ENCODE results near the gene U2AF2. TPM values are rescaled to one million over a fixed set of nuclear protein-coding genes. Genes with fewer than 3 reads are reported as not detected.

Gene U2AF2
- total RNA-seq, 2 experiments from 2014 or later, result 211 to 264 TPM

- no peak overlapping the region for H3K27ac ChIP-seq (ENCODE audit: low read depth, low read length, poor library complexity, severe bottlenecking)
- peaks cover 96% of the 10 kb centered on the region for H3K36me3 ChIP-seq (ENCODE audit: insufficient read depth, low read length)
- no peaks in the 10 kb centered on the region for H3K4me1 ChIP-seq (ENCODE audit: insufficient read depth, low read length, poor library complexity, severe bottlenecking)
- H3K4me3 ChIP-seq (ENCODE audit: low read depth, low read length, poor library complexity, severe bottlenecking), result no peak overlapping the region
- POLR2A ChIA-PET, result no interaction called here
- intact Hi-C loops (cut with micrococcal nuclease; ENCODE audit: unreplicated experiment), result no loop called here
- H2AFZ ChIP-seq (ENCODE audit: low read length), result no peak overlapping the region
- no peaks in the 10 kb centered on the region for H4K20me1 ChIP-seq (ENCODE audit: insufficient read depth, low read length)
- H3K9me2 ChIP-seq (ENCODE audit: insufficient read depth, low read length), result no peaks in the 10 kb centered on the region
- H3K4me2 ChIP-seq (ENCODE audit: low read length), result no peak overlapping the region
- peaks cover 25% of the 10 kb centered on the region; the same call in 1 of the 2 replicates for H3K79me2 ChIP-seq (ENCODE audit: insufficient read depth, low read depth, low read length)
- H3K9me3 ChIP-seq (ENCODE audit: low read length), result no peaks in the 10 kb centered on the region
- TF ChIP-seq EZH2phosphoT487 (IDR thresholded peaks at IDR 0.05; ENCODE audit: borderline replicate concordance, low read depth, low read length), result no peak
- TF ChIP-seq, protein P1, sequence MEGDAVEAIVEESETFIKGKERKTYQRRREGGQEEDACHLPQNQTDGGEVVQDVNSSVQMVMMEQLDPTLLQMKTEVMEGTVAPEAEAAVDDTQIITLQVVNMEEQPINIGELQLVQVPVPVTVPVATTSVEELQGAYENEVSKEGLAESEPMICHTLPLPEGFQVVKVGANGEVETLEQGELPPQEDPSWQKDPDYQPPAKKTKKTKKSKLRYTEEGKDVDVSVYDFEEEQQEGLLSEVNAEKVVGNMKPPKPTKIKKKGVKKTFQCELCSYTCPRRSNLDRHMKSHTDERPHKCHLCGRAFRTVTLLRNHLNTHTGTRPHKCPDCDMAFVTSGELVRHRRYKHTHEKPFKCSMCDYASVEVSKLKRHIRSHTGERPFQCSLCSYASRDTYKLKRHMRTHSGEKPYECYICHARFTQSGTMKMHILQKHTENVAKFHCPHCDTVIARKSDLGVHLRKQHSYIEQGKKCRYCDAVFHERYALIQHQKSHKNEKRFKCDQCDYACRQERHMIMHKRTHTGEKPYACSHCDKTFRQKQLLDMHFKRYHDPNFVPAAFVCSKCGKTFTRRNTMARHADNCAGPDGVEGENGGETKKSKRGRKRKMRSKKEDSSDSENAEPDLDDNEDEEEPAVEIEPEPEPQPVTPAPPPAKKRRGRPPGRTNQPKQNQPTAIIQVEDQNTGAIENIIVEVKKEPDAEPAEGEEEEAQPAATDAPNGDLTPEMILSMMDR (conservative IDR thresholded peaks at IDR 0.05; ENCODE audit: low read length), result no peak
- DNase-seq (ENCODE audit: low spot score), result no peak
- BruUV-seq (replicated peaks), result no TSS peak
- CTCF ChIA-PET (ENCODE audit: unreplicated experiment), result interaction anchor here (0.6 kb wide), 1 partner anchor 10 kb away, joined by 4 read pairs; no protein-coding TSS in a partner anchor
Observed at GRCh38 chr19:55687281-55688201, 32.7 kb downstream of the U2AF2 start.

- Histone ChIP-seq H3K4me2 (ENCODE audit: low read length) (no peak overlapping the region), H3K36me3 (ENCODE audit: insufficient read depth, low read length) (peaks cover 100% of the 10 kb centered on the region), H3K9me3 (ENCODE audit: low read length) (no peaks in the 10 kb centered on the region), H3K4me3 (ENCODE audit: low read depth, low read length, poor library complexity, severe bottlenecking) (no peak overlapping the region), H3K79me2 (ENCODE audit: insufficient read depth, low read depth, low read length) (peaks cover 20% of the 10 kb centered on the region; the same call in 1 of the 2 replicates), H3K27ac (ENCODE audit: low read depth, low read length, poor library complexity, severe bottlenecking) (no peak overlapping the region), H3K4me1 (ENCODE audit: insufficient read depth, low read length, poor library complexity, severe bottlenecking) (no peaks in the 10 kb centered on the region), H2AFZ (ENCODE audit: low read length) (no peak overlapping the region), H4K20me1 (ENCODE audit: insufficient read depth, low read length) (no peaks in the 10 kb centered on the region), H3K9me2 (ENCODE audit: insufficient read depth, low read length) (no peaks in the 10 kb centered on the region)
- DNase-seq (ENCODE audit: low spot score), result no peak
- CTCF ChIA-PET (ENCODE audit: unreplicated experiment), result no interaction called here
- POLR2A ChIA-PET, result no interaction called here
- no TSS peak for BruUV-seq (replicated peaks)
- no peak for TF ChIP-seq EZH2phosphoT487 (IDR thresholded peaks at IDR 0.05; ENCODE audit: borderline replicate concordance, low read depth, low read length)
- TF ChIP-seq, protein P1 (conservative IDR thresholded peaks at IDR 0.05; ENCODE audit: low read length), result no peak
- intact Hi-C loops (cut with micrococcal nuclease; ENCODE audit: unreplicated experiment), result no loop called here
Observed at GRCh38 chr19:55688422-55689218, 33.8 kb downstream of the U2AF2 start.

Measured in OCI-LY7 (cell line).